SU-DHL-6 (cell line): ENCODE results near the gene CMBL.

Experiments
- H2AFZ ChIP-seq: fragments of 200-600 bp; sonication (generic); 2 replicates; pipeline ENCODE4 v1.6.1; 2014; ENCODE audit warnings: low read depth, mild to moderate bottlenecking, moderate library complexity, mixed read lengths, antibody characterized with exemption, low read length; ENCODE audit not compliant: severe bottlenecking
- H3F3A ChIP-seq: fragments of 200-600 bp; shearing (Covaris generic); 2 replicates; pipeline ENCODE4 v1.6.0; 2016; ENCODE audit warnings: antibody characterized with exemption, mild to moderate bottlenecking; ENCODE audit not compliant: insufficient read depth
- H3K27ac ChIP-seq: fragments of 200-600 bp; sonication (generic); 2 replicates; pipeline ENCODE4 v1.5.1; 2016; ENCODE audit warnings: low read depth, mild to moderate bottlenecking, low read length, moderate library complexity, mixed read lengths
- H3K27me3 ChIP-seq: fragments of 200-600 bp; sonication (generic), shearing (Covaris generic); 2 replicates; pipeline ENCODE4 v1.6.0; 2014; ENCODE audit warnings: mild to moderate bottlenecking, low read length
- H3K36me3 ChIP-seq: fragments of 200-600 bp; sonication (generic); 2 replicates; pipeline ENCODE4 v1.6.1; 2014; ENCODE audit warnings: mild to moderate bottlenecking, low read length, mixed read lengths
- H3K4me2 ChIP-seq: fragments of 300-600, 200-600 bp; shearing (Covaris generic), sonication (generic); 2 replicates; pipeline ENCODE4 v1.6.0; 2014; ENCODE audit warnings: low read length, low read depth, mild to moderate bottlenecking; ENCODE audit not compliant: poor library complexity, severe bottlenecking
- H3K4me3 ChIP-seq: fragments of 200-600 bp; sonication (generic); 2 replicates; pipeline ENCODE4 v1.5.1; 2014; ENCODE audit warnings: antibody characterized with exemption, low read length, mild to moderate bottlenecking, mixed read lengths; ENCODE audit not compliant: insufficient read depth, poor library complexity, severe bottlenecking
- H3K79me2 ChIP-seq: fragments of 200-600 bp; sonication (generic); 2 replicates; pipeline ENCODE4 v1.6.1; 2014; ENCODE audit warnings: mild to moderate bottlenecking, low read length, moderate library complexity; ENCODE audit not compliant: insufficient read depth
- H3K9ac ChIP-seq: fragments of 200-600 bp; sonication (generic); 2 replicates; pipeline ENCODE4 v1.7.0; 2014; ENCODE audit warnings: mild to moderate bottlenecking, low read length
- H3K9me2 ChIP-seq: fragments of 200-600 bp; sonication (generic); replicated peaks from 2 replicates; pipeline ENCODE4 v1.6.1; 2014; ENCODE audit warnings: low read length; ENCODE audit not compliant: insufficient read depth
- H3K9me3 ChIP-seq: fragments of 200-600 bp; sonication (generic); 2 replicates; pipeline ENCODE4 v1.6.1; 2014; ENCODE audit warnings: low read length, mixed read lengths; ENCODE audit not compliant: insufficient read depth
- H4K20me1 ChIP-seq: fragments of 200-600 bp; sonication (generic); 2 replicates; pipeline ENCODE4 v1.6.1; 2014; ENCODE audit warnings: low read depth, mild to moderate bottlenecking, antibody characterized with exemption, low read length, moderate library complexity, mixed read lengths
- CTCF ChIP-seq: fragments of 200-600 bp; sonication (generic); IDR thresholded peaks from one replicate; pipeline ENCODE4 v1.5.1; 2017; ENCODE audit warnings: antibody characterized with exemption, mild to moderate bottlenecking, low read length, moderate library complexity; ENCODE audit not compliant: insufficient read depth, poor library complexity, severe bottlenecking
- EZH2phosphoT487 ChIP-seq: fragments of 200-600 bp; sonication (generic), shearing (Covaris generic); conservative IDR thresholded peaks from 2 replicates; pipeline ENCODE4 v1.6.1; 2018; ENCODE audit warnings: mild to moderate bottlenecking, antibody characterized with exemption, low read length, moderate library complexity, mixed read lengths

The CMBL gene

GRCh38 chr5:10353241-10354047, 45.7 kb upstream of the CMBL start, which contains the start of gene MARCHF6:
Gene MARCHF6, plus strand, starts transcription at chr5:10353695. Its CDS starts 204 bp downstream, at chr5:10353899.
- H3K36me3 ChIP-seq, result no peaks in the 10 kb centered on the region
- H3K27ac ChIP-seq, result peak within 1 kb of the TSS; percentile 89
- H2AFZ ChIP-seq, result peak within 1 kb of the TSS; percentile 65
- no peaks in the 10 kb centered on the region for H3K27me3 ChIP-seq
- H3K4me2 ChIP-seq, result peak within 1 kb of the TSS; percentile 86
- peaks cover 16% of the 10 kb centered on the region; the same call in 1 of the 2 replicates for H3F3A ChIP-seq
- peaks cover 45% of the 10 kb centered on the region for H3K79me2 ChIP-seq
- no peaks in the 10 kb centered on the region for H3K9me3 ChIP-seq
- peak within 1 kb of the TSS; percentile 78 for H3K9ac ChIP-seq
- no peak for TF ChIP-seq EZH2phosphoT487
- TF ChIP-seq CTCF, result no peak
- peaks cover 10% of the 10 kb centered on the region for H4K20me1 ChIP-seq
- no peaks in the 10 kb centered on the region for H3K9me2 ChIP-seq
- H3K4me3 ChIP-seq, result peak within 1 kb of the TSS; percentile 87

- H3K27me3 ChIP-seq, result no peaks in the 10 kb centered on the region
- peaks cover 5% of the 10 kb centered on the region for H4K20me1 ChIP-seq
- peak overlapping the region; percentile 89 for H3K27ac ChIP-seq
- peak overlapping the region; percentile 52 for H2AFZ ChIP-seq
- peak overlapping the region; percentile 86 for H3K4me2 ChIP-seq
- no peaks in the 10 kb centered on the region for H3K9me2 ChIP-seq
- TF ChIP-seq EZH2phosphoT487 (no peak), CTCF (no peak)
- H3K4me3 ChIP-seq, result peak overlapping the region; percentile 87
- H3K9ac ChIP-seq, result peak overlapping the region; percentile 78
- no peaks in the 10 kb centered on the region for H3K9me3 ChIP-seq
- H3K79me2 ChIP-seq, result peaks cover 37% of the 10 kb centered on the region
- H3F3A ChIP-seq, result peaks cover 22% of the 10 kb centered on the region
- no peaks in the 10 kb centered on the region for H3K36me3 ChIP-seq
Measured at GRCh38 chr5:10352430-10353240, 44.9 kb upstream of the CMBL start.

- Histone ChIP-seq H3K79me2 (peaks cover 29% of the 10 kb centered on the region), H3K27me3 (no peaks in the 10 kb centered on the region), H4K20me1 (peaks cover 5% of the 10 kb centered on the region), H3F3A (peaks cover 16% of the 10 kb centered on the region), H3K9me2 (no peaks in the 10 kb centered on the region), H3K9ac (no peak overlapping the region), H3K4me2 (no peak overlapping the region), H3K4me3 (no peak overlapping the region), H3K36me3 (no peaks in the 10 kb centered on the region), H3K9me3 (no peaks in the 10 kb centered on the region), H2AFZ (no peak overlapping the region), H3K27ac (no peak overlapping the region)
- TF ChIP-seq EZH2phosphoT487 (no peak), CTCF (no peak)
Measured at GRCh38 chr5:10351919-10352318, 44.2 kb upstream of the CMBL start.
